K562 (cell line): ENCODE results near the gene VARS1. TPM values are rescaled to one million over a fixed set of nuclear protein-coding genes. Genes with fewer than 3 reads are reported as not detected.

Experiments used
- ATAC-seq: fragments of 200-7000 bp; cut with Tn5 transposase; 3 replicates; pipeline ENCODE4 v1.9.1; 2020; ENCODE audit warnings: moderate library complexity
- BruUV-seq: library from RNA; stranded (reverse); fragments of 400-500 nt; replicated peaks from 2 replicates; lab custom pipeline; 2021; lab: Mats Ljungman, UMichigan
- CTCF ChIA-PET: fragments of 300-600 bp; formaldehyde crosslinking; extraction: SDS; loops from one replicate; lab custom pipeline; 2021; ENCODE audit warnings: low intra/inter-chr PET ratio; lab: Yijun Ruan, JAX
- POLR2A ChIA-PET: fragments of 300-600, 350-650 bp; sonication (Branson Sonifier 250); formaldehyde crosslinking; extraction: SDS; loops from one replicate; lab custom pipeline; 2021; ENCODE audit warnings: antibody characterized with exemption, inconsistent platforms; lab: Yijun Ruan, JAX
- DNase-seq, 4 experiments: peaks; one replicate each; pipeline versions ENCODE4 v3.0.0 to v3.0.0-alpha.2; 2011 to 2018; ENCODE audit warnings: low spot score in 3 of 4, mixed read lengths in 3 of 4; ENCODE audit errors: extremely low read depth in 1 of 4
- FAIRE-seq: peaks from 2 replicates; lab custom pipeline; 2011; peaks lifted over from hg19 to GRCh38; lab: Jason Lieb, UNC
- H2AFZ ChIP-seq: 2 replicates; pipeline ENCODE4 v1.6.0; 2011; ENCODE audit warnings: low read depth, low read length, control low read depth, inconsistent platforms
- H3K27ac ChIP-seq: fragments of 200-600 bp; 3 replicates; pipeline ENCODE4 v1.8.0; 2011; ENCODE audit warnings: low read depth, mild to moderate bottlenecking, control low read depth, inconsistent platforms, low read length, moderate library complexity, mixed read lengths; ENCODE audit errors: extremely low read depth
- H3K27me3 ChIP-seq, 2 experiments: fragments of 300-600 bp in 1 of 2; 2 replicates in 1 of 2; 3 replicates in 1 of 2; pipeline versions ENCODE4 v1.6.0 to v1.8.0; 2011; ENCODE audit warnings: inconsistent platforms in 2 of 2, low read length in 2 of 2, mild to moderate bottlenecking in 1 of 2, mixed read lengths in 1 of 2, moderate library complexity in 1 of 2; ENCODE audit not compliant: control insufficient read depth in 2 of 2, insufficient read depth in 2 of 2
- H3K36me3 ChIP-seq: fragments of 300-600 bp; 3 replicates; pipeline ENCODE4 v1.8.0; 2011; ENCODE audit warnings: mild to moderate bottlenecking, low read length, inconsistent platforms; ENCODE audit not compliant: control insufficient read depth, insufficient read depth
- H3K4me1 ChIP-seq, 2 experiments: fragments of 200-600 bp in 1 of 2; replicated peaks in 1 of 2; 2 replicates in 1 of 2; 3 replicates in 1 of 2; pipeline versions ENCODE4 v1.5.1 to v1.8.0; 2011; ENCODE audit warnings: inconsistent platforms in 2 of 2, low read length in 2 of 2, mild to moderate bottlenecking in 1 of 2, mixed read lengths in 1 of 2, moderate library complexity in 1 of 2; ENCODE audit not compliant: control insufficient read depth in 2 of 2, insufficient read depth in 2 of 2
- H3K4me2 ChIP-seq: 2 replicates; pipeline ENCODE4 v1.6.1; 2011; ENCODE audit warnings: low read length, control low read depth, inconsistent platforms, mixed read lengths; ENCODE audit not compliant: insufficient read depth
- H3K4me3 ChIP-seq: fragments of 200-600 bp; sonication (generic), shearing (Covaris generic); 2 replicates; pipeline ENCODE4 v1.5.1; 2016; ENCODE audit warnings: control low read depth, inconsistent platforms
- H3K79me2 ChIP-seq: fragments of 200-600 bp; 3 replicates; pipeline ENCODE4 v1.8.0; 2011; ENCODE audit warnings: low read length, inconsistent platforms; ENCODE audit not compliant: control insufficient read depth, insufficient read depth
- H3K9ac ChIP-seq, 2 experiments: 2 replicates each; pipeline versions ENCODE4 v1.6.0 to v1.6.1; 2011; ENCODE audit warnings: low read depth in 2 of 2, low read length in 2 of 2, control low read depth in 1 of 2, inconsistent platforms in 1 of 2, mild to moderate bottlenecking in 1 of 2, mixed read lengths in 1 of 2; ENCODE audit not compliant: insufficient read depth in 1 of 2
- H3K9me1 ChIP-seq: one replicate; pipeline ENCODE4 v1.6.0; 2011; ENCODE audit warnings: inconsistent platforms, mild to moderate bottlenecking, low read length, moderate library complexity; ENCODE audit not compliant: control insufficient read depth, insufficient read depth
- H3K9me3 ChIP-seq: replicated peaks from 2 replicates; pipeline ENCODE4 v1.5.1; 2011; ENCODE audit warnings: low read depth, low read length, inconsistent platforms; ENCODE audit not compliant: control insufficient read depth, insufficient read depth
- H4K20me1 ChIP-seq: replicated peaks from 2 replicates; pipeline ENCODE4 v1.6.1; 2011; ENCODE audit warnings: low read length, inconsistent platforms, mixed read lengths; ENCODE audit not compliant: control insufficient read depth, insufficient read depth
- ATF3 ChIP-seq, 2 experiments: fragments of 450-650 bp in 1 of 2; sonication (generic) in 1 of 2; formaldehyde crosslinking in 1 of 2; IDR thresholded peaks in 1 of 2; conservative IDR thresholded peaks in 1 of 2; 2 replicates each; pipeline versions ENCODE4 v1.6.1 to v1.8.1; 2016 to 2023; ENCODE audit warnings: mild to moderate bottlenecking in 2 of 2, moderate library complexity in 2 of 2, inconsistent platforms in 1 of 2, missing genetic modification reagents in 1 of 2
- ATF7 ChIP-seq: fragments of 450-650 bp; IDR thresholded peaks from 2 replicates; pipeline ENCODE4 v1.7.1; 2014; ENCODE audit warnings: mild to moderate bottlenecking, moderate library complexity
- CTBP1 ChIP-seq: fragments of 450-650 bp; IDR thresholded peaks from 2 replicates; pipeline ENCODE4 v1.6.1; 2016; ENCODE audit warnings: borderline replicate concordance
- FOXK2 ChIP-seq, 2 experiments: fragments of 450-650 bp; IDR thresholded peaks in 1 of 2; conservative IDR thresholded peaks in 1 of 2; 2 replicates each; pipeline ENCODE4 v1.6.1; 2016; ENCODE audit warnings: low read depth in 2 of 2, mild to moderate bottlenecking in 1 of 2
- GATA2 ChIP-seq: sonication (generic); formaldehyde crosslinking; IDR thresholded peaks from 2 replicates; pipeline ENCODE4 v1.4.0; 2020; ENCODE audit warnings: mild to moderate bottlenecking, missing genetic modification reagents
- JUND ChIP-seq, 2 experiments: IDR thresholded peaks; 2 replicates in 1 of 2; 3 replicates in 1 of 2; pipeline ENCODE4 v1.6.1; 2011; ENCODE audit warnings: borderline replicate concordance in 2 of 2, low read depth in 2 of 2, low read length in 2 of 2, improper control_type of control experiment in 1 of 2, missing biosample characterization in 1 of 2, missing genetic modification characterization in 1 of 2, missing genetic modification reagents in 1 of 2
- SNIP1 ChIP-seq: fragments of 450-650 bp; IDR thresholded peaks from 2 replicates; pipeline ENCODE4 v1.7.1; 2017; ENCODE audit warnings: low read depth, mild to moderate bottlenecking
- SNRNP70 ChIP-seq: fragments of 200-400 bp; formaldehyde crosslinking; optimal IDR thresholded peaks from 2 replicates; pipeline ENCODE3; 2017; ENCODE audit warnings: low read depth, low read length
- TAF7 ChIP-seq: fragments of 450-650 bp; IDR thresholded peaks from 2 replicates; pipeline ENCODE4 v1.6.1; 2016; ENCODE audit warnings: missing genetic modification characterization, missing compliant biosample characterization
- THAP7 ChIP-seq: fragments of 250-450 bp; sonication (Bioruptor Pico); IDR thresholded peaks from 2 replicates; pipeline ENCODE4 v1.5.0; 2021
- ZNF121 ChIP-seq: sonication (generic); formaldehyde crosslinking; conservative IDR thresholded peaks from 2 replicates; pipeline ENCODE4 v1.8.0; 2022; ENCODE audit warnings: missing genetic modification reagents
- ZNF263 ChIP-seq: sonication (generic); formaldehyde crosslinking; IDR thresholded peaks from 2 replicates; pipeline ENCODE4 v1.8.0; 2022; ENCODE audit warnings: mild to moderate bottlenecking, missing genetic modification reagents, borderline replicate concordance
- ZNF449 ChIP-seq: fragments of 250-450 bp; sonication (Bioruptor Pico); IDR thresholded peaks from 2 replicates; pipeline ENCODE4 v1.8.0; 2022; ENCODE audit warnings: moderate library complexity, mild to moderate bottlenecking, inconsistent platforms
- WGBS: fragments of 100-300 bp; shearing (Covaris generic); methylation state at CpG from one replicate; pipeline ENCODE4 v1.1.6; 2016; ENCODE audit warnings: low coverage, mixed read lengths; ENCODE audit not compliant: insufficient coverage; ENCODE audit errors: missing lambda C conversion rate; 5-methylcytosine and 5-hydroxymethylcytosine counted together
- in situ Hi-C: fragments of 300-500 bp; cut with MboI; formaldehyde crosslinking; loops from 4 replicates; pipeline ENCODE4 v1.15.0; 2018; ENCODE audit warnings: inconsistent platforms, mixed read lengths
- intact Hi-C: fragments of 100-400 bp; cut with micrococcal nuclease; formaldehyde crosslinking; loops from 2 replicates; pipeline ENCODE4 v1.14.2; 2022
- polyA plus RNA-seq, 8 experiments: library from polyadenylated mRNA; depleted of rRNA in 4 of 8; stranded (reverse) in 5 of 8; unstranded in 3 of 8; fragments of >200 nt; fragmentation: Nextera tagmentation in 2 of 8; fragmentation: Illumina TruSeq in 1 of 8; extraction: Ambion mirVana in 2 of 8; extraction: Trizol in 1 of 8; gene quantifications; 2 replicates each; pipeline versions ENCODE4 v1.2.1 to v1.2.3, GENCODE V29; 2011 to 2014; ENCODE audit warnings: inconsistent platforms in 1 of 8, missing spikeins in 1 of 8
- total RNA-seq, 7 experiments: library from RNA; depleted of rRNA in 6 of 7; stranded (reverse); fragments of >200 nt in 6 of 7; fragmentation: Illumina TruSeq in 2 of 7; extraction: Trizol in 2 of 7; gene quantifications; 2 replicates each; pipeline versions ENCODE4 v1.2.1 to v1.2.3, GENCODE V29; 2011 to 2021; ENCODE audit warnings: low replicate concordance in 1 of 7

Gene VARS1
- total and polyA plus RNA-seq, 9 of the 15 experiments (the other 6 are each of a cell fraction or from before 2014, with no cell fraction given), result 2.9 to 488 (median 130) TPM

- Histone ChIP-seq H3K4me2 (no peak overlapping the region), H3K9me1 (peaks cover 4% of the 10 kb centered on the region), H2AFZ (no peak overlapping the region), H3K36me3 (peaks cover 43% of the 10 kb centered on the region), H3K79me2 (no peaks in the 10 kb centered on the region), H3K4me1 (peaks cover 9 to 18% of the 10 kb centered on the region in 2 experiments), H3K27me3 (no peaks in the 10 kb centered on the region), H3K9me3 (no peaks in the 10 kb centered on the region), H4K20me1 (no peaks in the 10 kb centered on the region), H3K4me3 (no peak overlapping the region), H3K27ac (peak overlapping the region; percentile 37; the same call in 1 of the 3 replicates), H3K9ac (peak overlapping the region in 1 of 2 experiments; percentile 3; a peak in 2 of 4 replicates)
- TSS peak; percentile 12 for BruUV-seq
- ChIA-PET POLR2A (interaction anchor here (0.6 to 7.7 kb wide), 9 partner anchors 10 to 81 kb away, joined by 3 to 108 read pairs (median 4); partner anchors contain the start of genes CLIC1, DDAH2, MSH5 and VARS1), CTCF (no interaction called here)
- ATAC-seq (peak; percentile 18), FAIRE-seq (peak; percentile 68), DNase-seq (no peak)
- intact Hi-C loops, result no loop called here
- 63% methylated on average over 8 of the region's 8 CpGs for WGBS
- in situ Hi-C loops, result no loop called here
- TF ChIP-seq GATA2 (CRISPR knock-in tag) (peak; percentile 31; the same call in 1 of the 2 replicates), ZNF449 (CRISPR knock-in tag) (no peak), FOXK2 (conservative IDR thresholded peaks at IDR 0.05 in 1 of 2, IDR thresholded peaks at IDR 0.05 in 1 of 2; ENCODE audit: low read depth in 2 of 2) (0 out of 4 replicates have a peak, but pooled peaks of 1 of the 2 experiments have one; percentile 29), ATF3 (IDR thresholded peaks at IDR 0.05) (peak; percentile 81), ATF3 (CRISPR knock-in tag; conservative IDR thresholded peaks at IDR 0.05) (no peak), JUND (IDR thresholded peaks at IDR 0.05; ENCODE audit: borderline replicate concordance, low read depth, low read length) (peak; percentile 51; the same call in 1 of the 2 replicates), JUND (tag; IDR thresholded peaks at IDR 0.05; ENCODE audit: borderline replicate concordance, low read depth, low read length) (peak; percentile 55; the same call in 1 of the 3 replicates), SNRNP70 (no peak), THAP7 (CRISPR knock-in tag) (no peak), ATF7 (peak; percentile 69), TAF7 (tag) (no peak), ZNF263 (CRISPR knock-in tag) (0 out of 2 replicates have a peak, but pooled peaks have one; percentile 6), ZNF121 (peak; percentile 67; the same call in 1 of the 2 replicates), CTBP1 (0 out of 2 replicates have a peak, but pooled peaks have one; percentile 26), SNIP1 (no peak)
These were observed 46.1 kb downstream of the VARS1 start for GRCh38 chr6:31749301-31750036.
